ENCODE results near the gene MRC2.

The MRC2 gene

GRCh38 chr17:62703261-62703775, 75.8 kb downstream of the MRC2 start:
- DNase-seq = peak; percentile 14

- peak; percentile 77 for DNase-seq
Measured at GRCh38 chr17:62703776-62704380, 76.4 kb downstream of the MRC2 start.

- DNase-seq = no peak
Measured at GRCh38 chr17:62704381-62704971, 77.0 kb downstream of the MRC2 start.

- no peak for DNase-seq
Measured at GRCh38 chr17:62705156-62705777, 77.8 kb downstream of the MRC2 start.

- no peak for DNase-seq
Measured at GRCh38 chr17:62705778-62706597, 78.5 kb downstream of the MRC2 start.

- DNase-seq = no peak
Measured at GRCh38 chr17:62706598-62707424, 79.3 kb downstream of the MRC2 start.

- no peak for DNase-seq
Measured at GRCh38 chr17:62707425-62707739, 79.9 kb downstream of the MRC2 start.

- no peak for DNase-seq
Measured at GRCh38 chr17:62708587-62708986, 81.1 kb downstream of the MRC2 start.

GRCh38 chr17:62712171-62712581, 84.7 kb downstream of the MRC2 start:
- no peak for DNase-seq

- DNase-seq = no peak
Measured at GRCh38 chr17:62713086-62713881, 85.8 kb downstream of the MRC2 start.

GRCh38 chr17:62714016-62714777, 86.7 kb downstream of the MRC2 start:
- DNase-seq = no peak

GRCh38 chr17:62715882-62716390, 88.5 kb downstream of the MRC2 start:
- no peak for DNase-seq

GRCh38 chr17:62716834-62717588, 89.5 kb downstream of the MRC2 start:
- no peak for DNase-seq

GRCh38 chr17:62717589-62717855, 90.1 kb downstream of the MRC2 start:
- no peak for DNase-seq

GRCh38 chr17:62717889-62718288, 90.4 kb downstream of the MRC2 start:
- no peak for DNase-seq

GRCh38 chr17:62718429-62718828, 91.0 kb downstream of the MRC2 start:
- DNase-seq = no peak

- DNase-seq = no peak
Measured at GRCh38 chr17:62719586-62719985, 92.1 kb downstream of the MRC2 start.

GRCh38 chr17:62720126-62720850, 92.8 kb downstream of the MRC2 start:
- DNase-seq = no peak

- no peak for DNase-seq
Measured at GRCh38 chr17:62722625-62723024, 95.2 kb downstream of the MRC2 start.

- no peak for DNase-seq
Measured at GRCh38 chr17:62723842-62724241, 96.4 kb downstream of the MRC2 start.
